Renal cortical epithelial cell (primary cell): ENCODE data around the gene TMEM52. TPM values are rescaled to one million over a fixed set of nuclear protein-coding genes. Genes with fewer than 3 reads are reported as not detected.

Experiments used
- DNase-seq: peaks from one replicate; pipeline ENCODE4 v3.0.0-alpha.2; 2011; ENCODE audit warnings: low read depth
- total RNA-seq: library from RNA; depleted of rRNA; stranded (reverse); fragments of >200 nt; gene quantifications from 2 replicates; pipeline ENCODE4 v1.2.3, GENCODE V29; 2014

Gene TMEM52
- total RNA-seq, 1 donor from 2014 or later: 0.35 TPM

DNA sequence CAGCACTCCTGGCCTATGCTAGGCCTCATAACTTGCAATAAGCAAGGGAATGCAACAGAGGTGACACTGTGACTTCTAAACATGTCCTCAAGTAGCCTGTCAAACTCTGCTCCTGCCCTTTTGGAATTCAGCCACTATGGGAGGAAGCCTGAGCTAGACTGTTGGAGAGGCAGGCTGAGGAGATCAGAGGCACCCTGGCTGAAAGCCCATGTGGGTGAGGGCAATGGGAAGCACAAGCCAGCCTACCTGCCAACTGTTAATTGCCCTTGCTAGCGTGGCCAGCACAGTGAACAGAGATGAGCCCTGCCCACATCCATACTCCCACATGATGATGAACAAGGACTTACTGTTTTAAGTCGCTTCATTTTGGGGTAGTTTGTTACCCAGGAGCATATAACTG lies 45.9 kb downstream of the TMEM52 start:
- no peak for DNase-seq

DNA sequence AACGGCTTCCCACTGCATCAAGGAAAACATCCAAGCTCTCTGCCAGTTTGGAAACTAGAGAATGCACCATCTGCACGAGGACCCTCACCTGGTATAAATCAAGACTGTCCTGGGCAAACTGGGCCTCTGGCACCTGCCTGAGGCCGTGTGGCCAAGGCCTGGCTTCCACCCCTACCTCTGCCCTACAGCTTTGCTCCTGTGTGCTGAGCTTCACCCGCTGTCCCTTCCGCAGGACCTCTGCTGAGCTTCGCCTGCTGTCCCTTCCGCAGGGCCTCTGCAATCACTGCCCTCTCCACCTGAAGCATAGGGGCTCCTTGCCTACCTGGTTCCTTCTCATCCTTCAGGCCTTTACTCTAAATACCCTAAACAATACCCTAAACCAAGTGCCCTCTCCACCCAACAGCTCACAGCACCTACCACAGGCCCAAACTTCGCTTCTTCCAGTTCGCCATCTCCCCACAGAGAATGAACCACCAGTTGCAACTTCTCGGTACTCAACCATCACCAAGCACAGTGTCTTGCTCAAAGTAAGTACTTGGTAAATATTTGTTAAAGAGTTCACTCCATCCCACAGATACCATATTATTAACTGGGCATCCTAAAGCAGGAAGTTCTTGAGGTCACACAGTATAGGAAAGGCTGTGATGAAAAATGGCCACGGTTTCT lies 46.6 kb downstream of the TMEM52 start:
- no peak for DNase-seq

DNA sequence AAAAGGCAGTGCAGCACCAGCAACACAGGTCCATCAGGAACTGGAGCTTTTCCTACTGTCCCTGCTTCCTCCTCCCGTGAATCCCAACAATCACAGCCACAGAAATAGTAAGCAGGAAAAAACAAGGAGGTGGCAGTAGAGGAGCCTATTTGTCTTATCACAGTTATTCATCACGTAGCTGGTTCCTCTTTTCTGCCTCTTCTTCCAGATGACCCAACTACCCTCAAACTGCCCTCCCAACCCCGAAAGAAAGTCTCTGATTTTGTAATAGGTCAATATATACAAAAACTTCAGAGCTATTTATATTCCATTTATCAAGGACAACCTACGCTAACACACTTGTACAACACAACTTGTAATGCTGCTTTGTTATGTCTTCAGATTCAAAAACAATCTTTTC lies 49.6 kb downstream of the TMEM52 start:
- no peak for DNase-seq

Other genes with a start within 250 kb of the TMEM52 start
- 10.8 and 64.3 TPM in 2 replicates for gene SLC35E2B, start 226.5 kb downstream of the TMEM52 start, total RNA-seq
- gene CDK11A, start 194.9 kb downstream of the TMEM52 start, total RNA-seq: 3.6 and 15.1 TPM in 2 replicates
- 34.9 and 48.4 TPM in 2 replicates for gene NADK, start 140.8 kb downstream of the TMEM52 start, total RNA-seq
- 109 and 209 TPM in 2 replicates for gene GNB1, start 28.2 kb downstream of the TMEM52 start, total RNA-seq
- gene CALML6, start 4.0 kb downstream of the TMEM52 start, total RNA-seq: 0.05 TPM in 1 of 2 replicates, not detected in the other
- not detected in 2 replicates for gene CFAP74, start 84.5 kb upstream of the TMEM52 start, total RNA-seq
- not detected in 2 replicates for gene GABRD, start 100.1 kb upstream of the TMEM52 start, total RNA-seq
- gene PRKCZ, start 131.1 kb upstream of the TMEM52 start, total RNA-seq: 31.3 and 34.6 TPM in 2 replicates